ENCODE results near the gene ABCF3. TPM values are rescaled to one million over a fixed set of nuclear protein-coding genes. Genes with fewer than 3 reads are reported as not detected.

The ABCF3 gene
- total RNA-seq, 4 donors from 2014 or later = 34.8 to 43.2 (median 36.9) TPM

DNA sequence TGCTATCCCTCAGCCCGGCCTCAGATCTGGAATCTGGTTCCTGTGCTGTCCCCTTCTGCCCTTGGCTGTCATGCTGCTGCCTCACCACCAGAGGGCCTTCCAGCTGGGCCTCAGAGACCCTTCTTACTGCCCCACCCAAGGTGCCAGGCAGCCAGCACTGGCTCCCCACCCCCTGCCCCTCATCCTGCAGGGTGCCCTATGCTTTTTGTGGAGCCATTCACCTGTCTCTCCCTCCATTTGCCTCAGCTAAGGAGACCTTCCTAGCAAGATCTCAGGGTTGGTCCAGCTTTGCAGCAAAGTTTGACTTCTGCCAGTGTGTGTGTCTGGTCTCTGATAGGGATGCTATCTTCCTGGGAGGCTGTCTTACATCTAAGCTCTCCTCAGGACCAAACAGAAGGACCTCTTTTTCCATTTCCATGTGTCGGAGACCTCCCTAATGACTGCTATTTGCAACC lies 41.5 kb downstream of the ABCF3 start:
- DNase-seq (ENCODE audit: extremely low spot score) = no peak
- Histone ChIP-seq H3K4me3 (no peak overlapping the region), H3K36me3 (no peaks in the 10 kb centered on the region), H3K9me3 (no peaks in the 10 kb centered on the region), H3K27ac (replicated peaks in 1 of 4) (no peak overlapping the region), H3K27me3 (peaks cover 4 to 86% (median 31%) of the 10 kb centered on the region in 4 donors), H3K4me1 (peaks cover 23 to 30% (median 26%) of the 10 kb centered on the region in 4 donors)
- intact Hi-C loops (cut with DNase I) = no loop called here
- TF ChIP-seq POLR2A (IDR thresholded peaks at IDR 0.05; ENCODE audit: low read depth) = no peak
- TF ChIP-seq EP300 (IDR thresholded peaks at IDR 0.05) = no peak
- TF ChIP-seq CTCF (IDR thresholded peaks at IDR 0.05) = peak; percentile 49 to 79 (median 57)
- TF ChIP-seq POLR2AphosphoS5 (IDR thresholded peaks at IDR 0.05) = no peak
- 68% methylated on average over 2 of the region's 2 CpGs for WGBS

- whole genome bisulfite sequencing = 39% methylated on average over 12 of the region's 12 CpGs
Measured at GRCh38 chr3:184228376-184229137, 42.6 kb downstream of the ABCF3 start.

DNA sequence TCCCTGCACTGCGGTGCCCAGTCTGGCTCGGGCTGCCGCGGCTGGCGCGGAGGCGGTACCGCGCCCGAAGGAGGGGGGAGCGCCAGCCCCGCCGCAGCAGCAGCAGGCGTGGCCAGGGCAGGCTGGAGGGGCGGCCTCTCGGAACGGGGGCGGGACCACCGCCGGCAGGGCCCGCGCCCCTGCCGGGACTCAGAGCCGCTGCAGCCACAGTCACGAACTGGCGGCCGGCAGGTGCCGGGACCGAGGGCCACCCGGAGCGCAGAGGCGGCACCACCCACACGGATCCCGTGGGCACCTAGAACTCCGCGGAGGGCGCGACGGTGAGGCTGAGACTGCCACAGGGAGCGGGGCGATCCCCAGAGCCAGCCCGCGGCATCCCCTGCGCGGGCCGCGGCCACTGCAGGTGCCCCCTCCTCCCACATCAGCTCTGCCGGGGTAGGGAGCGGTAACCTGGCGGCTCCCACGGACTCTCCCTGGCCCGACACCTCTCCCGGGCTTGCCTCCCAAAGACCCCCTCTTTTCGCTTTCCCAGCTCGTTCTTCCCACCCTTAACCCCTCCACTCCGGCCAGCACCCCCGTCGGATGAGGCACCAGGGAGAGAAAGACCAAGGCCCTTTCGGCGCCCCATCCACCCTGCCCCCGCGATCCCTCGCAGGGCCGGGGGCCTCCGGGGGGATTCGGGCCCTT lies 43.5 kb downstream of the ABCF3 start, which contains the start of gene VWA5B2:
TSS of gene VWA5B2 (plus strand) at position 192 of the 687 bp plus-strand sequence. CDS start 944 bp downstream, outside the sequence.
- Histone ChIP-seq H3K36me3 (no peaks in the 10 kb centered on the region), H3K4me1 (peaks cover 23 to 30% (median 26%) of the 10 kb centered on the region in 4 donors), H3K27me3 (peaks cover 4 to 92% (median 31%) of the 10 kb centered on the region in 4 donors), H3K27ac (replicated peaks in 1 of 4) (no peak within 1 kb of the TSS), H3K9me3 (no peaks in the 10 kb centered on the region), H3K4me3 (peak within 1 kb of the TSS; percentile 52 to 65 (median 56))
- intact Hi-C loops (cut with DNase I) = loop anchor here (5.0 kb wide), 1 partner anchor 42 kb away; the partner anchor contains the start of gene ABCF3
- no peak for DNase-seq (ENCODE audit: extremely low spot score)
- WGBS = no CpG with 5 or more reads among the region's 66 CpGs
- no peak for TF ChIP-seq POLR2AphosphoS5 (IDR thresholded peaks at IDR 0.05)
- TF ChIP-seq POLR2A (IDR thresholded peaks at IDR 0.05; ENCODE audit: low read depth) = no peak
- peak in 2 of 3 experiments; percentile 11 to 38 for TF ChIP-seq CTCF (IDR thresholded peaks at IDR 0.05)
- no peak for TF ChIP-seq EP300 (IDR thresholded peaks at IDR 0.05)

More at GRCh38 chr3:184228376-184229137, 42.6 kb downstream of the ABCF3 start:
- intact Hi-C loops (cut with DNase I) = no loop called here
- no peak for TF ChIP-seq EP300 (IDR thresholded peaks at IDR 0.05)
- TF ChIP-seq CTCF (IDR thresholded peaks at IDR 0.05) = no peak
- no peak for TF ChIP-seq POLR2AphosphoS5 (IDR thresholded peaks at IDR 0.05)
- no peak for TF ChIP-seq POLR2A (IDR thresholded peaks at IDR 0.05; ENCODE audit: low read depth)
- Histone ChIP-seq H3K9me3 (no peaks in the 10 kb centered on the region), H3K27me3 (peaks cover 4 to 88% (median 31%) of the 10 kb centered on the region in 4 donors), H3K4me3 (peak overlapping the region; percentile 52 to 65 (median 56)), H3K27ac (replicated peaks in 1 of 4) (no peak overlapping the region), H3K4me1 (peaks cover 23 to 30% (median 26%) of the 10 kb centered on the region in 4 donors), H3K36me3 (no peaks in the 10 kb centered on the region)
- no peak for DNase-seq (ENCODE audit: extremely low spot score)

GRCh38 chr3:184230081-184230602 lies 44.1 kb downstream of the ABCF3 start:
- WGBS = 1% methylated on average over 14 of the region's 61 CpGs
- intact Hi-C loops (cut with DNase I) = loop anchor here (5.0 kb wide), 1 partner anchor 43 kb away; the partner anchor contains the start of gene ABCF3
- Histone ChIP-seq H3K4me3 (peak overlapping the region; percentile 52 to 65 (median 56)), H3K27ac (replicated peaks in 1 of 4) (no peak overlapping the region), H3K27me3 (peaks cover 4 to 92% (median 31%) of the 10 kb centered on the region in 4 donors), H3K9me3 (no peaks in the 10 kb centered on the region), H3K4me1 (peaks cover 23 to 30% (median 26%) of the 10 kb centered on the region in 4 donors), H3K36me3 (no peaks in the 10 kb centered on the region)
- no peak for DNase-seq (ENCODE audit: extremely low spot score)
- TF ChIP-seq EP300 (IDR thresholded peaks at IDR 0.05) = no peak
- TF ChIP-seq POLR2A (IDR thresholded peaks at IDR 0.05; ENCODE audit: low read depth) = no peak
- TF ChIP-seq POLR2AphosphoS5 (IDR thresholded peaks at IDR 0.05) = no peak
- no peak for TF ChIP-seq CTCF (IDR thresholded peaks at IDR 0.05)
